Eye (tissue), 1 donor: Measurements from ENCODE around the gene CLCNKA.
A peak's percentile ranks its signal among the peaks of the same experiment; 100 is the strongest.

Experiments used
- DNase-seq: peaks from one replicate; pipeline ENCODE4 v3.0.0-alpha.2; 2015

CLCNKA gene

DNA sequence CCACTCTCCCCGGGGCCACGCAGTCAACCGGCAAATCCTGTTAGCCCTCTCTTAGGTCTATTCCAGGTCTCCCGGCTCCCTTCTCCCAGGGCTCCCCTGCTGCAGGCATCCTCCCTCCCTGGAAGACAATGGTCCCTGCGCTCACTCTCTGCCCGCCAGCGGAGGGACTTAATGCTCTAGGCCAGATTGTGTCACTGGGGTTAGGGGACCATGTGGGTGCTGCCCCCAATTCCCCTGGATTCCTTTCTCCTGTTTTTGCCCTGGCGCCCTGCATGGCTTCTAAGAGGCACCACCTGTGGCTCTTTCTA lies 43.4 kb downstream of the CLCNKA start:
- DNase-seq = no peak

DNA sequence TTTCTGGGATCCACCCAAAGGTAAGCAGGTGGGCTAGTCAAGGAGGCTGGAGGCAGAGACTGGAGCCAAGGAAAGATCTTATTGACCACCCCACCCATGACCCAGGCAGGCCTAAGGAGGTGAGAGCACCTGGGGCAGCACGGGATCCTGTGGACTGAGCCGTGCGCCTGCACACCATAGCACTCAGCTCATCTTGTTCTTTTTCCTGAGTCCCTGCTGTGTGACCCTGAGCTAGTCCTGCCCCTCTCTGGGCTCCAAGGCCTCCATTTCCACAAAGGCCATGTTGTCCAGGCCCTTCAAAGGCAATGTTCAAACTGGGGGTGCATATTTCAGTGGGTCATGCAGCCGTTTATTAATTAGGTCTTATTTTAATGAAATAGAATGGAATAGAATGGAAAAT lies 44.4 kb downstream of the CLCNKA start:
- no peak for DNase-seq

DNA sequence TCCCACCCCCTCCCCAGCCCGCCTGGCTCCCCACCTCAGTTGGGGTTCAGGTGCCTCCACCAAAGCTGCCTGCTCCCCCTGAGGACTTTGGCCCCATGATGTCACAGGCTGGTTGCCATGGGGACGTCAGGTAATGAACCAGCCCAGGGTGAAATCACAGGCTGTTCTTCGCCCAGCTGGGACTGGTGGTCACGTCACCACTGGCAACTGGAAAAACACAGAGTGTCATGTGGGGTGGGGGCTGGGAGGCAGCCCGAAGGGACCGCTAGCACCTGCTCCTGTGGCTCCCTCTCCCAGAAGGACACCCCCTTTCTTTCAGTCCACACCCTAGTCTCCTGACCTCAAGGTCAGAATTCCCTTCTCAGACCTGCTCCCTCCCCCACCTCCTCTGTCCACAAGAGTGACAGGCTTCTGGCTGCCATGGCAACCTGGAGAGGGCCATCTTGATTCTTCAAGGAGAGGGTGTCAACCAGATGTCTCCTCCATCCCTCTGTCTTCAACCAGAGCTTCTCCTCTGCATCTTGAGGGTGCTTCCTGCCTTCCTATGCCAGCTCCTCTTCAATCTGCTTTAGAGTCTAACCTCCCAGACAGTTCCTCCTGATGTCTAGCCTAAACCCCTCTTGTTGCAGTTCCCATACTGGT lies 45.4 kb downstream of the CLCNKA start:
- peak; percentile 80 for DNase-seq

DNA sequence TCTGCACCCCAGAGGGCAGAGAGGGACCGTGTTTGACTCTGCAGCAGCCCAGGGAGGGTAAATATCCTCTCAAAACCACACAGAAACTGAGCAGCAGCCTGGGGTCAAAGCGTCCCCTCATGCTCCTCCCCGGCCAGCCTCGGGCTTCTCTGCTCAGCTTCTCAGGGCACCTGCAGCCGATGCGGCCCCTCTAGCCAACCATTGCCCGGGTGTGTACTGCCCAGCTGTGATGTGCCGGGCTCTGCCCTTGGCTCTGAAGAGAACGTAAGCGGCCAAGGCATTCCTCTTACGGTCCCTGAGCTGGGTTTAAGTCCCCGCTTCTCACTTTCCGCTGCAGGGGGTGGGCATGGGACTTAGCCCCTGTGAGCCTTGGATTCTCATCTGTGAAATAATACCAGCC lies 46.1 kb downstream of the CLCNKA start:
- no peak for DNase-seq

DNA sequence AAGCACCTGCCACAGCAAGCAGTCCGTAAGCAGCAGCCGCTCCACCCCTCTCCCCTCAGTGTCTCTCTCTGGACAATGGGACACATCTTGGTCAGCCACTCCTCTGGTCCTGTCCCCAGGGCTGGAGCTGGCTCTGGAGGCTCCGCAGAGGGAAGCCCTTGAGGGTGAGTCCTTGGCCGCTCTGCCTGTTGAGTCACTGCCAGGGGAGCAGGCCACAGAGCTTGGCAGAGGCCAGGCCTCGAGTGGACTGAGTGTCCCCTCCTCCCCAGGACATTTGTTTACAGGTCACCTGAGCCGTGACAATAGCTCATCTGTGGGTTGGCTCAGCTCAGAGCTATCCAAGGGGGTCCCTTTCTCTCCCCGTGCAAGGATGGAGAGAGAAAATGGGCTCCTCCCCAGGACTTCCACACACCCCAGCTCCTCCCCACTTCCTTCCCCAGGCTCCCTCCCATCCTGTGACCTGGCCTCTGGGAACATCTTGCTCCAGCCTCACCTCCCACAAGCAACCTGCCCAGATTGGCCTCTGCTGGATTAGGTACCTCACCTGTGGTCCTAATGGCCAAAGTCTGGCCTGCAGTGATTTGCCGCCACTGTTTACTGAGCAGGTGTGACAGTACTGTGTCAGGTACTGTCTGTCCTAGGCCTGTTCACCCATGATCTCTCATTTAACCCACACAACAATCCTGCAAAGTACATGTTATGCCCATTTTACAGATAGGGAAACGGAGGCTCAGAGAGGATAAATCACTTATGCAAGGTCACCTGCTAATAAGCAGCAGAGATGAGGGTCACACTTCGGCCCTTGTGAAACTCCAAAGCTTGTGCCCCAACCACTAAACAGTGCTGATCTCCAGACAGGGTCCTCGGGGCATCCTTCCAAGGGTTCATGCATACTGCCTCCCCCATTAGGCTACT lies 46.8 kb downstream of the CLCNKA start:
- DNase-seq = no peak

DNA sequence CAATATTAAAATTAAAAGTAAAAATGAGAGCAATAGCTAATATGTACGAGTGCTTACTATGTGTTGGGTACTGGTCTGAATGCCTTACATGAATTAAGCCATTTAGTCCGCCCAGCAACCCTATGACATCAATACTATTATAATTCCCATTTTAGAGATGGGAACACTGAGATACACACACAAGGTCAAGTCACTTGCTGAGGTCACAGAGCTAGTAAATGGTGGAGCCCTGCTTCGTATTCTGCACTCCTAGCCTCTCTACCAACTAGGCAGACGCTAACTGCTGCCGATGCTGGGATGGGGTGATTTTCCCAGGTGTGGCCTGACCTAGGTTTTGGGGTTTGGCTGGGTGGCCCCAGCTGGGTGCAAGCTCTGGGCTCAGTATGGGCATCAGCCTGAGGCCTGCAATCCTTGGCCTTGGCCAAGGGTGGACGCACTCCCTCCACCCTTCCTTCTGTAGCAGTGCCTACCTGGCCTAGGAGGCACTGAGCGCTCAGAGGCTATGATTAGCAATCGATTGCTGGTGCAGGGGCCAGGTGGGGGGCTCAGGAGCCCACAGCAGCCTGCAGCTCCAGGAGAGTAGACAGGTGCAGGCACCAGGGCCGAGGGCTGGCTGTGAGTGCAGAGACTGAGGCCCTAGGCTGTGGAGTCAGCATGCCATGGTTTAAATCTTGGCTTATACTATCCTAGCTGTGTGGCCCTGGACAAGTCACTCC lies 49.0 kb downstream of the CLCNKA start:
- no peak for DNase-seq

DNA sequence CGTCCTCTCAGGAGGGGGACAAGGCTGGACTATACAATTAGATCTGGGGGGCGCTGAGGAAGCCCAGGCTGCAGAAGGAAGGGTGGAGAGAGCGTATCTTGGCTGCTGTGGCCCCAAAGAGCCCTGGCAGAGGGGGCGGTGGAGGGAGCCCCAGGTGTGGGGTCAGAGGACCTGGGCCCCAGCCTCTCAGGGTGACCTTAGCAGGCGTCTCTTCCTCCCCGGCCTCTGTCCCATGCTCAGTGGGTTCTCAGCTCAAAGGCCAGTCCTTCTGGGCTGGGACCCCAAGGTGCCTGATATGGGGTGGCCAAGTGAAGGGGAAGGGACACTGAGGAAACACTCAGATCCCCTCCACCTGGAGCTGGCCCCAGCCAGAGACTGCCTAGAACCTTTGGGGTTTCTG lies 49.8 kb downstream of the CLCNKA start:
- no peak for DNase-seq

DNA sequence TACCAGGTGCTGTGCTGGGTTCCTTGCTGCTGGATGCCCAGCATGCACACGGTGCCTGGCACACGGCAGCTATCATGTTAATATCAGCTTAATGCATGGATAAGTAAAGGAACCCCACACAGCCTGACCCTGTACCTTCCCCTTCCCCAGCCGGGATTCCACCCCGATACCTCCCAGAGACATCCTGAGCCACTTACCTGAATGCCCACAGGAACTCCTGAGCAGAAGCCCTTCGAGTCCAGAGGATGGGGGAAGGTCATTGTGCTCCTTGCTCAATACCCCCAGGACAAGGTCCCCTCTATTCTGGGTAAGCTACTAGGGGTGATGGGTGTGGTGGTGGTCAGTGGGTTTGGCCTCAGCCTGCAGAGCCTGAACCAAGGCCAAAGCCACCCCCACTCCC lies 50.3 kb downstream of the CLCNKA start:
- DNase-seq = no peak

DNA sequence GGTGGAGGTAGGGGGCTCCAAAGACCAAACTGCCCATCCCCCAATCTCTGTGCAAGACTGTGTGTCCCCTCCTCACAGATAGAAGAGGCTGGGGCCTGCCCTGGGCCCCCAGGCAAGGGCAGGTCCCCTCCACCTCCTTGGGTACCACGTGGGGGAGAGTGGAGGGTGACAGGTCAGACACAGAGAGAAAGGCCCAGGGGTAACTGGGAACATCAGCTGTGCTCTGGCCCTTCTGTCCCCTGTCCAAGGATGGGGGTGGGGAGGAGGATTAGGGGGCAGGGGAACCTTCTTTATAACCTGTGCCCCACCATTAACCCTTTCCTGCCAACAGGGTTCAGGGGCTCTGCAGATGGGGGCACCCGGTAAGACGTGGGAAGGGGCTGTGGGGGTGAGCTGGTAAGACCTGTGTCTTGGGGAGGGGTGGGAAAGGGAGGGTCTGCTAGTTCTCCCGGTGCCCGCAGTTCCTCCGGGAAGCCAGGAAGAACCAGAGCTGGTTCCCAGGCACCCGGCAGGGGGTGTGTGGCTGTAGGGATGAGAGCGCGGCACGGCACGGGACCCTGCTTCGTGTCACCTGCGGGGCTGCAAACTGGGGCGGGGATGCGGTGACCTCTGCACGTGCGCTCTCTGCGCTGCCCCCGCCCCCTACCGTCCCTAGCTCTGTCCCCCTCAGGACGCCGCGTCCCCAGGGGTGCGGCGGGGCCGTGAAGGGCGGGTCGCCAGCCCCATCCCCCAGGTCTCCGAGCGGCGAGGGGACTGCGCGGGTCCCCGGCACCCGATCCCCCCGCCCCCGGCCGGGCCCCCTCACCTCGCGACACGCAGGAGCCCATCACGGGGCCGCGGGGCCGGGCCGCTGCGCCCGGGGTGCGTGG lies 51.0 kb downstream of the CLCNKA start:
- DNase-seq = no peak

DNA sequence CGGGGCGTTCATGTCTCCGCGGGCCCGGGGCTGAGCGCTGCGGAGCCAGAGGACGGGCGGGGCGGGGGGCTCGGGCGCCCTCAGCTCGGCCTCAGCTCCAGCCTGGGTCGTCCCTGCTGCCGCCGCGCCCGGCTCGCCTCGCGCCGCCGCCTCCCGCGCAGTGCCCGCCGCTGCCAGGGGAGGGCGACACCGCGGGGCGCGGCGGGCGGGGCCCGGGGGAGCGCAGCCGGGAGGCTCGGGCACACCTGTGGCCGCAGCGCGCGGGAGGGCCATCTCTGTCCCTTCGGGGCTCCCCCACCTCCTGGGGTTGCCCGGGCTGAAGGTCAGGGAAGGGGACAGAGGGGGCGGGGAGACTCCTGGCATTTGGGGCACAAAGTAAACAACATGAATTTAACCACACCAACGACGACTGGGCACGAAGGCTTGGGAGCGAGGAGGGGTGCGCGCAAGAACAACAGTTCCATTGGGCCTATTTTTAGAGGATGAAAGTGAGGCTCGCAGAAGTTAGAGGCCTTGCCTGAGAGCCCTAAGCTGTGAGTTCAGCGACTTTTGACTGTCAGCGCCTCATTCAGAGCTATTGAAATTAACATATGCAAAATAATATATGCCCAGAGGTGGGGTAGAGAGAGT lies 51.8 kb downstream of the CLCNKA start, which contains the start of gene FAM131C:
TSS of gene FAM131C (minus strand) at position 162 of the 630 bp plus-strand sequence. CDS start 209 bp downstream, outside the sequence.
- DNase-seq = no peak

DNA sequence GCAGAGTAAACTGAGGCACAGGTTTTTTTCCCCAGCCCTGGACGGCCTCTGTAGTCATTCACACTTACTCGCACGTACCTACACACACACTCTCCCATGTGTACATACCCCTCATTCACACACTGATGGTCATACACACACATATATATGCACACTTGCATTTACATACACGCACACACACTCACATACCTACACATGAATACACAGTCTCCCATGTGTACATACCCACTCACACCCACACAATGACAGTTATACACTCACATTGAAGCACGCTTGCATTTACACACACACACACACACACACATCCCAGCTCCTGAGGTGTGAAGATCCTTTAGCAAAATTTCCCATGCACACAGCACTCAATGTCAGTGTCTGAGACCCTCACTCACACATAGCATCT lies 52.4 kb downstream of the CLCNKA start:
- no peak for DNase-seq

DNA sequence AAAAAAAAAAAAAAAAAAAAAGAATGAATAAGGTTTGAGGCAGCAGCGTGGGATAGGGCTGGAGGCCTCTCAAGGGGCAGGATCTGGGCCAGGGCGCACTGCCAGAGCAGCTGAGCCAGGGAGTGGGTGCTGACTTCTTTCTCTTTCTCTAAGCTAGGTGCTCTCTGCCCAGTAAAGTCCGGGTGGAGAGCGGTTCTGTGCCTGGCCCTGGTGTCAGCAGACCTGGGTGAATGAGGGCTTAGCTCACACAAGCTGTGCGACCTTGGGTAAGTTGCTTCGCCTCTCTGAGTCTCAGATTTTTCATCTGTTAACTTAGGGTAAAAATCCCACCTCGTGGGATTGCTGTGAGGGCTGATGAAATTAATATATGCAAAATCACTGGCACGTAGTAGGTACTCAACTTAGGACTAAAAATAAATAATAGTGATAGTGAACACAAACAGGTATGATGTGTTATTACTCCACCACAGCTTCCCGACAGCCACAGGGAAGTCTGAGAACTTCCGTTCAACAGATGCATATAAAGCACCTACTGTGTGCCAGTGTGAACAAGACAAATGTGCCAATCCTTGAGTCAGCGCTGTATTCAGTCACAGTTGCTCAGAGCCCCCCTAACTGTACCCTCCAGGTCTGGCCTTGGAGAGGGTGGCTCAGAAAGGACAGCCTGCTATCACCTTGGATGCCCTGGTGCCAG lies 53.6 kb downstream of the CLCNKA start:
- no peak for DNase-seq

DNA sequence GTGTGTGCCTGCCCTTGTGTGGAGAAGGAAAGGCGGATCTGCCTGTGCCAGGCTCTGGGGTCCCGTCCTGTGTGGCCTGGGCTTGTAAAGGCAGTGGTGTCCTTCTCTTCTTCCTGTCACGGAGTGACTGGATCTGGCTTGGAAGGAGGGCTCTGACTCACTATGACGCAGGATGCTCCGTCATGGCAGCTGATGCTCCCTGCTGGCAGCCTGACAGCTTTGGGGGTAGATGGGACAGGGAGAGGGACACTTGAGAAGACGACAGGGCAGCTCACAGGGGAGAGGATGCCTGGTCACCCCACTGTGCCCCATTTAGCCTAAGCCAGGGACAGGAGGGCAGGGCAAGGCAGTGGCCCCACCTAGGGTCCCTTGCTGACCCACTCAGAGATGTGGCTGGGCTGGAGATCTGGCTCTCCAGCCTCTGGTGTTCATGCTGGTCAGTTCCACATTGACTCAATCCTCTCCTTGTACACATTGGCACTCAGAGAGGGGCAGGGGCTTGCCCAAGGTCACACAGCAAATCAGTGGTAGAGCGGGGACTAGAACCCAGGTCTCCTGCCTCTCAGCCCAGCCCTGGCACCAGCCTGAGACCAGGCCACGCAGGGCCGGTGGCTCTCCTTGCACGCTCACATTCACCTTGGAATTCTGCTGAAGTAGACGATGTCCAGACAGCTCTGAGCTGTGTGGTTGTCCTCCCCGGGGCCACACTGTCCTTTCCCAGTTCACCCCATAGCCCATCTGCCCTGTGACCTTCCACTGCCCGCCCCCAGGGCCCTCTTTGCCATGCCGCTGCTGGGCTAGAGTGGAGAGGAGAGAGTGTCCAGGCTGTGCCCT lies 54.4 kb downstream of the CLCNKA start:
- DNase-seq = no peak

DNA sequence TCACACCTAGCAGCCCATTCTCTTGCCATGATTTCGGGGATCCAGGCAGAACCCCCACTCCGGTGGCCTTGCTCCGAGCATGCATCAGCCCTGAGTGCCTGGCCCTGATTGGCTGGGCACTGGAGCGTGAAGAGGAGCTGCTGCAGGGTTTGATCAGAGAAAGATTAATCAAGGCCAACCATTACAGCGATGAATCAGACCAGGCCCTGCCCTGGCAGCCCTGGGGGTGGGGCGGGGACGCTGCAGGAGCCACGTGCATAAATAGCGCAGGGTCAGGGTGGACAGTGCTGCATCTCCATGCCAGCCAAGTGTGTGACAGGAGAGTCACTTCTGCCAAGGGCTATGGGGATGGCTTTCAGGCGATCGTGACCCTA lies 55.0 kb downstream of the CLCNKA start:
- DNase-seq = peak; percentile 66

DNA sequence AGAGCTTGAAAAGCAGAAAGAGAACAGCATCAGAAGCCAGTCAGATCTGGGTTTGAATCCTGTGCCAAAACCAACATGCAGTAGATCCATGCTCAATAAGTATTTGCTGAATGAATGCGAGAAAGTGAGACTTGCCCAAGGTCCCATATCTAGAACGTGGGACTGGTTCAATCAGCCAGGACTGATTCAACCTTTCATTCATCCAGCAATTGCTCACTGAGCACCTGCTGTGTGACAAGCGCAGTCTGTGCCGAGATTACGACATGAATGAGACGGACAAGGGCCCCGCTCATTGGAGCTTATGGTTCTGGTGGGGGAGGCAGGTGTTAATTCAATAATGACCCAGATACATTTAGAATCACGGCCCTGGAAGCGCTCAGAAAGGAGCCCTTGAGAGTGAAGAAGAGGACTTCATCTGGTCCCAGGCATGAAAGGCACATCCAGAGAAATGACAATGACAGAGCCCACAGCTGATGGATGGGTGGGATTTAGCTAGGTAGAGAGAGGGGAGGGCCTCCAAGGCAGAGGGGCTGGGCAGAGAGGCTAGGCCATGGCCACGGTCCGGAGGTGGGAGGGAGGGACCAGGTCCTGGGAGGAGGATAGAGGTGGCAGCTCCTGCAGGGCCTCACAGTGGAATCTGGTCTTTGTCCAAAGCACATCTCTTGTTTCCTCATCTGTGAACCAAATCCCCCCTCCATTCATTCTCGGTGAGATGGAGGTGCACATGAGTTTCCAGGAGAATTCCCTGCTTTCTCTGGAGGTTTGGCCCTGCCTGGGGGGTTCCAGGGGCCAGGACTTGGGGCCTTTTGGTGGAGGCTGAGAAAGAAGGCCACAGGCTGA lies 55.8 kb downstream of the CLCNKA start:
- DNase-seq = peak; percentile 47

DNA sequence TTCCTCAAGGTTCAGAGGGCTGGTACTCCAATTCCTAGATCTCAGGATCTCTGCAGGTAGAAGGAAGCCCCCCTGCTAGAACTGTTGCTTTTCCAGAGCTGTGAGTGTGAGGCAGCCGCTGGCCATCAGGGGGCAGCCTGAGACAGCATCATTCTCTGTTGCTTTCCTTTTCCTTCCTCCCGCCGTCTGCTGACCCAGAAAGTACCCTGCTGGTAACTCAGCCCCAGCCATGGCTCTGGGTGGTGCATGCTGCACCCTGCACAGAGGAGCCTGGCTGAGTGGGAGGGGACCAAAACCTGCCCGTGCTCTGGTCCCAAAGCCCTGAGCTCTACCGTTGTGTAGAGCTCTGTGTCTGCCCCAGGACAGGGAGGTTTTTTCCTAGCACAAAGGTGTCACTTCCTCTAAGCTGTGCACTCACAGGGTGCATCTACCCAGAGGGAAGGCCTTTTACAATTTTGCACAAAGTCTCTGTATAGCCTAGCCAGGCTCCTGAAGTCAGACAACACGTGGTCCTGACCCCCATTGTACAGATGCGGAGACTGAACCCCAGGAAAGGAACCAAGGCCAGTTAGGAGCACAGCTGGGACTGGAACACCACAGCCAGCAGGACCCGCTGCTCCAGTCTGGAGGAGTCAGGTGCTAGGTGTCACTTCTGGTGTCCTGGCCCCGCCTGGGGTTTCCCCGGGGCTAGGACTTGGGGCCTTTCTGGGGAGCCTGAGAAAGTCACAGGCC lies 57.3 kb downstream of the CLCNKA start:
- DNase-seq = peak; percentile 95

DNA sequence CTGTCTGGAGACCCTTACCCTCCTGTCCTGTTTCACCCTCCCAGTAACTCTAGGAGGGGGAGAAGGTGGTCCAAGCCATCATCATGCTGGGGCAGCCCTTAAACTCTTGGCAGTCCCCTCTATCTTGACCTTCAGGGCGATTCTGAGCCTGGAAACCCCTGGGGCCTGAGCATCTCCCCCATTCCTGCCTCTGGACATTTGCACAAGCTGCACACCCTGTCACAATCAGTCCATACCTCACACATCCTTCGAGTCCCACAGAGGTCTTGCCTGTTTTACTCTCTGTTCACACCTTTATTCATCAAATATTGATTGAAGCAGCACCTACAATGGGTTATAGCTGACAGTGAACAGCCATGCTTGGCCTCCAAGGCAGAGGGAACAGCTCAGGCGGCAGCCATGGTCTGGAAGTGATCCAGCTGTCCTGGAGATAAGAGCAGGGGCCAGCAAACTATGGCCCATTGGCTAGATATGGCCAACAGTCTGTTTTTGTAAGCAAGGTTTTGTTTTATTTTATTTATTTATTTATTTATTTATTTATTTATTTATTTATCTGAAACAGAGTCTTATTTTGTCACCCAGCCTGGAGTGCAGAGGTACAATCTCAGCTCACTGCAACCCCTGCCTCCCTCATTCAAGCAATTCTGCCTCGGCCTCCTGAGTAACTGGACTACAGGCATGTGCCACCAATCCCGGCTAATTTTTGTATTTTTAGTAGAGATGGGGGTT lies 58.8 kb downstream of the CLCNKA start:
- DNase-seq = no peak

DNA sequence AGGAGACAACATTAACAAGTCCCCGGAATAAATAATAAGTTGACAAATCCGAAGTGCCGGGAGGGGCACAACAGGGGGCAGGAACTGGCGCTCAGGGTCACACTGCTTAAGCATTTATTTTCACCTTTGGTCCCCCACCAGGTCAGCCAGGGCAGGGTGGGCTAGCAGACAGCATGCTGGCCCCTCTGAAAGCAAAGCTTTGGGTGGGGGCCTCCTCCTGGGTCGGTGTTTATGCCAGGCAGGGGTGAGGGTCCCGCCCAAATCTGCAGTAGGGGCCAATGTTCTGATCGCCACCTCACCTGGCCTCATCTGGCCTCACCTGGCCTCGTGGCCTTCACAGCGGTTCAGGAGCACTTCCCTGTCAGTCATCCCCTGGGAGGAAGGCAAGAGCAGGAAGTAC lies 59.8 kb downstream of the CLCNKA start:
- DNase-seq = no peak
